Muscle layer of colon (tissue), 2 donors: ENCODE data around the gene MYG1.
"Not testable (repeated sequence)": the region's sequence is repeated elsewhere in the genome, so short reads cannot be mapped to it uniquely, and the experiment has no call there.

ENCODE experiments used
- H3K27ac ChIP-seq: one replicate; pipeline ENCODE4 v1.7.0; 2013; ENCODE audit warnings: low read depth, mild to moderate bottlenecking, low read length, moderate library complexity
- H3K27me3 ChIP-seq, 2 donors: one replicate each; pipeline ENCODE4 v1.7.0; 2013; ENCODE audit warnings: low read length in 2 of 2, mild to moderate bottlenecking in 2 of 2; ENCODE audit not compliant: insufficient read depth in 2 of 2, control insufficient read depth in 1 of 2
- H3K36me3 ChIP-seq: one replicate; pipeline ENCODE4 v1.7.0; 2013; ENCODE audit warnings: mild to moderate bottlenecking, low read length; ENCODE audit not compliant: insufficient read depth
- H3K4me1 ChIP-seq: one replicate; pipeline ENCODE4 v1.7.0; 2013; ENCODE audit warnings: mild to moderate bottlenecking, low read length; ENCODE audit not compliant: insufficient read depth
- H3K4me3 ChIP-seq, 2 donors: one replicate each; pipeline ENCODE4 v1.7.0; 2013; ENCODE audit warnings: low read length in 2 of 2, low read depth in 1 of 2, mild to moderate bottlenecking in 1 of 2, moderate library complexity in 1 of 2
- H3K9ac ChIP-seq: one replicate; pipeline ENCODE4 v1.7.0; 2013; ENCODE audit warnings: low read length
- H3K9me3 ChIP-seq: one replicate; pipeline ENCODE4 v1.7.0; 2013; ENCODE audit warnings: mild to moderate bottlenecking, low read length
- donor health status: abdominal sarcoma.
- donor health status: Adenocarcinoma of cecum.

Gene MYG1

DNA sequence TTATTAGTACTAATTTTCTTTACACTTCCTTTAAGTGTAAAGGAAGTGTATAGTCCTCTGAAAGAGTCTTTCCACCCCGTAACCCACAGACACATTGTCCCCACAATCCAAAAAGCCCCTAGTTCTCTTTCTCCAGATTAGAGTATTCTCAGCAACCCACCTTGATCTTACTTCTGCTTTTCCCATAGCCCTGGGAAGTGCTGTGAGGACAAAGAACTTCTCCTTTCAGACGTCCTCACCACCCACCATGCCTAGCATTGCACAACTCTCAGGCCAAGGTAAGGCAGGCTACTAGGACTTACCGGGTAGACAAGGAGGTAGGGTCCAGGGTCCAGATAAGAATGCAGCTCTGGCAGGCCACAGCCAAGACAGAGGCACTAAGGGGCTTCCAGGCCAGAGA is 14.5 kb downstream of the MYG1 start:
- H3K4me3 ChIP-seq = no peak overlapping the region
- H3K27ac ChIP-seq = no peak overlapping the region
- no peak overlapping the region for H3K9ac ChIP-seq
- H3K9me3 ChIP-seq = no peaks in the 10 kb centered on the region
- H3K4me1 ChIP-seq = no peaks in the 10 kb centered on the region
- H3K36me3 ChIP-seq = peaks cover 50% of the 10 kb centered on the region
- H3K27me3 ChIP-seq = no peaks in the 10 kb centered on the region

DNA sequence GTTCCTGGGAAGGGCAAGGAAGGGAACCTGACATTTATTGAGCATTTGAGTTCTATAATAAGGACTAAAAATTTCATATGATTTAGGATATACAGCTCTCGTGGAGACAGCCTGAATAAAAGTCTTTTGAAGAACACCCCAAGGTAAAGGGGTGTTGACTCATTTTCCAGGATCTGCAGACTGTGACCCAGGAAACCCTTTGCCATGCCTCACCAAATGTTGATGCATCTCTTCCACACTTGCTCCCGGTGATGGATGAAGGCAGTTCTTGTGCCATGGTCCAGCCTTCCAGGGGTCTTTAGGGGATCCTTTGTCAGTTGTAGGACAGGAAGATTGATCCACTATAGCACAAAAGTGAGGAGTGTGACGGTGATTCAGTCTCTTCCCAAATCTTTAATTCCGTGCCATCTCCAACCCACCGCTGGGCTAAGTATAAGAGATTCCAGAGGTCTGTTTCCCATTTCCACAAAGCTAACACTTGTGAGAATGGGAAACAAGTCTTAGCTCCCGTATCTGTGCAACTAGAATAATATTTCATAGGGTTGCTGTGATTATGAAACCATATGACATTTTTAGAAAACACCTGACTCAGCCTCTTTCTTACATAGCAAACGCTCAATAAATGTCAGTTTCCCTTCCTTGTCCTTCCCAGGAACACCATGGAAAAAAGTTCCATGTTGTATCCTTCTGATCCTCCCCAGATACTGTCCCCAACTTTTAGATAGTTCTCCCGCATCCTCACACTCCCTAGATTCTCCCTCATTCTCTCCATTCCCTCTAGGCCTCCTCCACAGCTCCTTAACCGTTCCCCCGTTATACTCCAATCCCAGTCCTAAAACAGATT is 21.1 kb downstream of the MYG1 start:
- no peaks in the 10 kb centered on the region for H3K9me3 ChIP-seq
- H3K9ac ChIP-seq = peak overlapping the region; percentile 66
- H3K27ac ChIP-seq = peak overlapping the region; percentile 80
- H3K4me1 ChIP-seq = peaks cover 26% of the 10 kb centered on the region
- peak overlapping the region; percentile 67 to 91 for H3K4me3 ChIP-seq
- peaks cover 29% of the 10 kb centered on the region for H3K36me3 ChIP-seq
- H3K27me3 ChIP-seq = no peaks in the 10 kb centered on the region

DNA sequence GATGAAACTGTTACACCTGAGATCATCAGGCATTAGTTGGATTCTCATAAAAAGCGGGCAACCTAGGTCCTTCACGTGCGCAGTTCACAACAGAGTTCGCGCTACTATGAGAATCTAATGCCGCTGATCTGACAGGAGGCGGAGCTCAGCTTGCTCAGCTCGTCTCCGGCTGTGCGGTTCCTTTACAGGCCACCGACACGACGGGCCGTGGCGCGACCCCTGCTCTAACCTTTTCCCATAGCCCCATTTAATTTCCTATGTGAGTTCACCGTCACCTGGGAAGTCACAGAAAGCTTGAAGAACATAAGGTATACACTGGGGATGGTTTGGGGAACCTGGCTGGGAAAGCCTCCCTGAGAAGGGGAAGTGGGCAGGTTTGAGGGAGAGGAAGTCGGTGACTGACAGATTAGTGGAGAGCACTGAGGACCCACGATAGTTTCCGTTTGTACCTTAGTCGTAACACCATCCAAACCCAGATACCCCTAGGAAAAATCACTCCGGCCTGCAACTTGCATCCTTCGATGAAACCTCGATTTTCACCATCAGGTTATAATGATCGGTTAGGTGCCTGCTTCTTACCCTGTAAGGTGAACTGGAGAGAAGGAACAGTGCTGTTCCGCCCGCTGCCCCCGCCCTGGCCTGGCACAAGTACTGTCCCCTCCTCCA is 24.8 kb downstream of the MYG1 start:
- Histone ChIP-seq H3K9ac (peak overlapping the region; percentile 59), H3K9me3 (no peaks in the 10 kb centered on the region), H3K36me3 (peaks cover 7% of the 10 kb centered on the region), H3K27ac (peak overlapping the region; percentile 93), H3K4me3 (peak overlapping the region; percentile 47 to 63), H3K27me3 (peaks cover 0 to 4% of the 10 kb centered on the region in 2 donors), H3K4me1 (peaks cover 26% of the 10 kb centered on the region)

DNA sequence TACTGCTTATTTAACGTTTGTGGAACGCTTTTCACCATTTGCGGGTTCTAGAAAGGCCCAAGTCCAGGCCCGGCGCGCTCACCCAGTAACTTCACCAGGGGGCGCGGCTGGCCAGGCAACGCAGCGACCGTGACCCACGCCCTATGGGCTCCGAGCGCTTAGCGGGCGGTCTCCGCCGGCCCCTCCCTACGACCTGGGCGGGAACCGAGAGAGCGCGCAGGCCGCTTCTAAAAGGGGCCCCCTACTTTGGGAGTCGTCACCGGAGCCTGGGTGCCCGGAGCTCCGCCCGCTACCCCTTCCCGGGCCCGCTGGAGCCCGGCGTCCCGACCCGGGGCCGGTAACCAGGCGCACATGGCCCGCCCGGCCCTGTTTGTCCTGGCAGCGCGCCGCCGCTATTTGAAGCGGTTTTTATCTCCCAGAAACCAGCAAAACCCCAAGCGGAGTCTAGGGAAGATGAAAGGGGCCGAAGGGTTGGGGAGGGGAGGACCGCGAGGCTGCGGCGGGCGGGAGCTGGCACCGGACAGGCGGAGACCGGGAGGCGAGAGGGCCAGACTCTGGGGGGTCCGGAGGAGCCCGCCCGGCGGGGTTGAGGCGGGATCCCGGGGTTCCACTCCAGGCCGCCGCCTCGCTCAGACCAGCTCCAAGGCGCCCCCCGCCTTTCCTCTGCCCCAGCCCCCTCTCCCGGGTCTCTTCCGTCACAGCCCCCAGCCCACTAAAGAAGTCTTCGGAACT is 25.4 kb downstream of the MYG1 start:
- H3K4me1 ChIP-seq = peaks cover 26% of the 10 kb centered on the region
- H3K27me3 ChIP-seq = peaks cover 0 to 6% of the 10 kb centered on the region in 2 donors
- H3K9ac ChIP-seq = peak overlapping the region; percentile 59
- H3K4me3 ChIP-seq = peak overlapping the region; percentile 47 to 63
- H3K9me3 ChIP-seq = no peaks in the 10 kb centered on the region
- H3K27ac ChIP-seq = peak overlapping the region; percentile 93
- peaks cover 4% of the 10 kb centered on the region for H3K36me3 ChIP-seq

DNA sequence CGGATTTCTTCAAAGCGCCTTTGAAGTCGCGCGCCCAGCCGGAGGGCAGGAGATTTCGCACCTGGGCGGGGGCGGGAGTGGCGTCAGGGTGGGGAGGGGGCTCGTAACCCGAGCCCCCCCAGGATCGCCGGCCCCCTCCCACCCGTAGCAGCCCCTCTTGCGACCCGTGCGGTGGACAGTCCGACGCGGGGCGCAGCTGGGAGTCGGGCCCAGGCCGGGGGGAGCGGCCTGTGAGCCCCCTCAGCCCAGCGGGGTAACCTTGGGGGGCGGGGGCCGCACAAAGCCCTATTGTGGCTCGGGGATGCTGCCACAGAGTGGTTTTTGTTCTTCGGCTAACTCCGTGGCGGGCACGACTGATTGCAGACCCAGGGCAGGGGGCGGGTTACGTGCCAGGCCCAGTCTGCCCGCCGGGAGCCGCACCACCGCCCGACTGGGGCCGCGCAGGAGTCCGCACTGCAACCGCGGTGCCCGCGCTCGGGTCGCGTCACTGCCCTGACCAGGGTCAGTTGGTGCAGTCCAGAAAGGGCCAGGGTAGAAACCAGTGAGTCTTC is 26.1 kb downstream of the MYG1 start:
- Histone ChIP-seq H3K9me3 (no peaks in the 10 kb centered on the region), H3K27ac (peak overlapping the region; percentile 93), H3K9ac (peak overlapping the region; percentile 53), H3K4me1 (peaks cover 20% of the 10 kb centered on the region), H3K36me3 (no peaks in the 10 kb centered on the region), H3K27me3 (peaks cover 0 to 6% of the 10 kb centered on the region in 2 donors), H3K4me3 (peak overlapping the region; percentile 47 to 63)

DNA sequence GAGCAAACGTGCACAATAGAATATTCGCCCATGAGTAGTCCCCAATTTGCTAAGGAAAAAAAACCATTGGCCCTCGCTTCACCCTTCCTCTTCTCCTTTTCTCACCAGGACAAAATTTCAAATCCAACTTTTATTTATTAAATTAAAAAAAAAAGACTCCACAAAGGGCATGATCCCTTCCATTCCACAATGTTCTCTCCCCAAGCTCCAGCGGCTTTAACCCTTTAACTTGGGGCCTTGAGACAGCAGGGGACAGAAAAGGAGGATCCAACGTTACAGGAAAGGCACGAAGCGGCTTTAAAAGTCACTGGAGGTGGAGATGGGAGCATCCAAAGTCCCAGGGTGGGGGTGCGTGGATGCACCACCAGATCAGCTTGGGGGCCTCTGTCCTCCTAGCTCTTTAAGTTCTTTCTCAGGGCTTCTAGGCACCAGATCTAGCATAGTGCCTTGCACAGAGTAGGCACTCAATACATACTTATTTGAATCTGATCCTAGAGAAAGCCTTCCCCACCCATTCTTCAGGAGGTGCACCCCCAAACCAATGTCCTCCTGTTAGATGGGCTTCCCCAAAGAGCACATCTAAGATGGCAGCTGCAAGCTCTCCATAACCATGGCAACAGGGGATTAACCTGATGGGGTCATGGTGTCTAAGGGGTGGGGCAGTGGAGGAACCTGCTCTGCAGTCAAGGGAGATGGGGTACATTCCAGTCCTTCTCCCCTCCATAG is 27.1 kb downstream of the MYG1 start:
- no peak overlapping the region for H3K4me3 ChIP-seq
- H3K9ac ChIP-seq = peak overlapping the region; percentile 53
- no peaks in the 10 kb centered on the region for H3K9me3 ChIP-seq
- H3K36me3 ChIP-seq = no peaks in the 10 kb centered on the region
- peaks cover 14% of the 10 kb centered on the region for H3K4me1 ChIP-seq
- peaks cover 0 to 6% of the 10 kb centered on the region in 2 donors for H3K27me3 ChIP-seq
- H3K27ac ChIP-seq = no peak overlapping the region

DNA sequence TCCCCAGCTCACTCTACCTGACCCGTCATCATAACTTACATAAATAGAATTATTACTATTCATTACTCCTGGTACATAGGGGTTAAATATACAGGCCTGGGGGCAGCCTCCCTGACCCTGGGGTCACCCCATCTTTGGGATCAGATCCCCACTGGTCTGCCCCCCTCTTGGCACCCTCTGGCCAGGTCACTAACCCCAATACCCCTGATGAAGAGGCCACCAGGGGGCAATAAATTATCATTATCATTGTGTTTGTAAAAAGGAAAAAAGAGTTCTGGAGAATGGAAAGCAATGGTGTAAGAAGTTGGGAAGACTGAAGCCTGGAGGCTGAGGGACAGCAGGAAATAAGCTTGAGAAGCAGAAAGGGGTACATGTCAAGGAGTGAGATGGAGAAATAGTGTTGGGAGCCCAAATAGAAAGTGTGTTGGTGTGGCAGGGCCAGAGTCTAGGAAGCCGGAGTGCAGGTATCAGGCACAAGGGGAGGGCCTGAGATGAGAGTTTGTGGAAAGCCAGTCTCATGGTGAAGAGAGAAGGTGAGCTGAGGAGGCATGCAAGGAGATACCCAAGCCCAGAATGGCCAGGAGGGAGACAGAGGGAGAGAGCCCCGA is 28.0 kb downstream of the MYG1 start:
- Histone ChIP-seq H3K9ac (no peak overlapping the region), H3K4me1 (peaks cover 10% of the 10 kb centered on the region)

DNA sequence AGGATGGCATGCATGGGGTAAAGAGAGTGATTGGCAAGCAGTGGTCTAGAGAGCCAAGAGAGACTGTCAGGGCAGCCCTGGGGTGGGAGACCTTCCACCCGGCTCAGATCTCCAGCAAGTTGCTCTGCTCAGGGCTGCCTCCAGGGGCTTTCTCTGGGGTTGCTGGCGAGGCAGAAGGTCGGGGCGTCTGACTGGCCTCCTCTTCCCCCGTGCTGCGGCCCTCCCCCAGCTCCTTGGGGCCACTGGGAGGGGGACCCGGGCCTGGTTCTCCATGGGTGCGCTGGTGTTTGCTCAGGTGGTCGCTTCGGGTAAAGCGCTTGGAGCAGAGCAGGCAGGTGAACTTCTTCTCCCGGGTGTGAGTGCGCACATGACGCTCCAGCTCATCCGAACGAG is 28.5 kb downstream of the MYG1 start:
- H3K27ac ChIP-seq = no peak overlapping the region

More for the DNA sequence above, 28.0 kb downstream of the MYG1 start:
- H3K4me3 ChIP-seq = no peak overlapping the region
- peaks cover 3 to 6% of the 10 kb centered on the region in 2 donors for H3K27me3 ChIP-seq
- H3K27ac ChIP-seq = no peak overlapping the region
- H3K9me3 ChIP-seq = no peaks in the 10 kb centered on the region
- no peaks in the 10 kb centered on the region for H3K36me3 ChIP-seq

DNA sequence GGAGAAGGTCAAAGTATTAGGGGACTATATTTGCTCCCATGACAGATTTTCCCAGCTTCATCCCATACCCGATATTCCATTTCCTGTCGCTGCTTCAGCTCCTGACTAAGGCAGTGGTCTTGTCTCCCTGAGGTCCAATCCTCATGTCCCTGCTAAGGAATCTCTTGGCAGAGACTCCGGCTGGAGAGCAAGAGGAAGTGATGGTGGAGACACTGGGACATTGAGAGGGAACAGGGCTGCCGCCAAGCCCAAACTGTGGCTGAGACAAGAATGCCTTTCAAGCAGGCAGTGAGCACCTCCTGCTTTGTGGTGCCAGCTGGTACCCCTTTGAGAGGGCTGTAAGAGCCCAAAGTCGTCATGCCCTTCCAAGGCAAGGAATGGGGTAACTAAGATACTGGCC is 31.2 kb downstream of the MYG1 start:
- Histone ChIP-seq H3K9ac (no peak overlapping the region), H3K36me3 (no peaks in the 10 kb centered on the region), H3K4me1 (no peaks in the 10 kb centered on the region), H3K9me3 (no peaks in the 10 kb centered on the region), H3K4me3 (no peak overlapping the region), H3K27ac (no peak overlapping the region), H3K27me3 (peaks cover 6 to 16% of the 10 kb centered on the region in 2 donors)

More for the DNA sequence above, 28.5 kb downstream of the MYG1 start:
- Histone ChIP-seq H3K9ac (no peak overlapping the region), H3K27me3 (peaks cover 3 to 6% of the 10 kb centered on the region in 2 donors), H3K4me1 (peaks cover 10% of the 10 kb centered on the region), H3K36me3 (no peaks in the 10 kb centered on the region), H3K4me3 (no peak overlapping the region), H3K9me3 (no peaks in the 10 kb centered on the region)

DNA sequence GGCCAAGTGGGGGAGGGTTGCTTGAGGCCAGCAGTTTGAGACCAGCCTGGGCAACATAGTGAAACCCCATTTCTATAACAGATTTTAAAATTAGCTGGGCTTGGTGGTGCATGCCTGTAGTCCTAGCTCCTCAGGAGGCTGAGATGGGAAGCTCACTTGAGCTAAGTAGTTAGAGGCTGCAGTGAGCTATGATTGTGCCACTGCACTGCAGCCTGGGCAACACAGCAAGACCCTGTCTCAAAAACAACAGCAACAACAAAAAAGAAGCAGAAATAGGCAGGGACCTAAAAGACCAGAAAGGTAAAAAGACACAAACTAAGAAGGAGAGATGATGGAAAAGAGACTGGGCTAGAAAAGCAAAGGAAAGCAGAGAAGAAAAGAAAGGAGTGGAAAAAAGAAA is 32.8 kb downstream of the MYG1 start:
- not testable (repeated sequence) for H3K9me3 ChIP-seq, H3K4me1 ChIP-seq
- H3K27me3 ChIP-seq = peaks cover 13 to 33% of the 10 kb centered on the region in 2 donors

More for the DNA sequence above, 32.8 kb downstream of the MYG1 start:
- H3K36me3 ChIP-seq, H3K4me3 ChIP-seq, H3K27ac ChIP-seq, H3K9ac ChIP-seq: not testable (repeated sequence)
